Bronchial epithelial cell (primary cell): Measurements from ENCODE around the gene PTPN14. TPM values are rescaled to one million over a fixed set of nuclear protein-coding genes. Genes with fewer than 3 reads are reported as not detected.
"Not testable (repeated sequence)": the region's sequence is repeated elsewhere in the genome, so short reads cannot be mapped to it uniquely, and the experiment has no call there.

Experiments
- DNase-seq: peaks from one replicate; pipeline ENCODE4 v3.0.0-alpha.2; 2010; ENCODE audit warnings: low read depth
- FAIRE-seq: peaks from 2 replicates; lab custom pipeline; 2011; peaks lifted over from hg19 to GRCh38; lab: Jason Lieb, UNC
- H3K27me3 ChIP-seq: 2 replicates; pipeline ENCODE4 v1.5.1; 2011; ENCODE audit warnings: low read length; ENCODE audit not compliant: control insufficient read depth, insufficient read depth
- H3K36me3 ChIP-seq: 2 replicates; pipeline ENCODE4 v1.5.1; 2011; ENCODE audit warnings: low read length; ENCODE audit not compliant: control insufficient read depth, insufficient read depth
- H3K4me3 ChIP-seq: 2 replicates; pipeline ENCODE4 v1.5.1; 2011; ENCODE audit warnings: mild to moderate bottlenecking, low read depth, low read length, control low read depth
- total RNA-seq: library from RNA; depleted of rRNA; stranded (reverse); fragments of >200 nt; gene quantifications from 2 replicates; pipeline ENCODE4 v1.2.1, GENCODE V29; 2014
- TF ChIP-seq, protein P1 (sequence below): IDR thresholded peaks from 2 replicates; pipeline ENCODE4 v1.5.1; 2011; ENCODE audit warnings: mild to moderate bottlenecking, moderate library complexity, low read length, control low read depth, inconsistent platforms; ENCODE audit not compliant: insufficient read depth, severe bottlenecking

Gene PTPN14
- total RNA-seq, 1 donor from 2014 or later, result 28.4 TPM

DNA sequence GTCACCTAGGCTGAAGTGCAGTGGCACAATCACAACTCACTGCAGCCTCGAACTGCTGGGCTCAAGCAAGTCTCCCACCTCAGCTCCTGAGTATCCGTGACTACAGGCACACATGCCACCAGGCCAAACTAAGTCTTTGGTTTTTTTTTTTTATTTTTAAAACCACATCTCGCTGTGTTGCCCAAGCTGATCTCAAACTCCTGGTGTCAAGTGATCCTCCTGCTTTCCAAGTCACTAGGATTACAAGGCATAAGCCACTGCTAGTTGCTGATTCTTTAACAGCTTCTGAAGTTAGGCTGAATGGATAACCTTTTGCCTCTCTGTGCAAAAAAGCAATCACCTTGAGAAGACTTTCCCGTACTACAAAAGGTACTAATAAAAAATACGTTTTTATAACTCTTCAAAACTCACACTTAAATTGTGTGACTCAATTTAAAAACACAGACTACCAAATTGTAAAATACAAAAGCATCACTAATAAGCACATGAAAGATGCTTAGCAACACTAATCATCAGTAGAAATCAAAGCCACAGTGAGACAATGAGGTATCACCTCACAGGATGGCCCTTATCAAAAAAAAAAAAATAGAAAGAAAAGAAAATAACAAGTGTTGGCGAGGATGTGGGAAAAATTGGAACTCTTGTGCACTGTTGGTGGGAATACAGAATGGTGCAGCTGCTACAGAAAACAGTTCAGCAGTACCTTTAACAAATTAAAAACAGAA lies 40.3 kb downstream of the PTPN14 start:
- no peak overlapping the region for H3K4me3 ChIP-seq
- H3K36me3 ChIP-seq, result no peaks in the 10 kb centered on the region
- no peak for FAIRE-seq
- no peaks in the 10 kb centered on the region for H3K27me3 ChIP-seq
- TF ChIP-seq, protein P1, sequence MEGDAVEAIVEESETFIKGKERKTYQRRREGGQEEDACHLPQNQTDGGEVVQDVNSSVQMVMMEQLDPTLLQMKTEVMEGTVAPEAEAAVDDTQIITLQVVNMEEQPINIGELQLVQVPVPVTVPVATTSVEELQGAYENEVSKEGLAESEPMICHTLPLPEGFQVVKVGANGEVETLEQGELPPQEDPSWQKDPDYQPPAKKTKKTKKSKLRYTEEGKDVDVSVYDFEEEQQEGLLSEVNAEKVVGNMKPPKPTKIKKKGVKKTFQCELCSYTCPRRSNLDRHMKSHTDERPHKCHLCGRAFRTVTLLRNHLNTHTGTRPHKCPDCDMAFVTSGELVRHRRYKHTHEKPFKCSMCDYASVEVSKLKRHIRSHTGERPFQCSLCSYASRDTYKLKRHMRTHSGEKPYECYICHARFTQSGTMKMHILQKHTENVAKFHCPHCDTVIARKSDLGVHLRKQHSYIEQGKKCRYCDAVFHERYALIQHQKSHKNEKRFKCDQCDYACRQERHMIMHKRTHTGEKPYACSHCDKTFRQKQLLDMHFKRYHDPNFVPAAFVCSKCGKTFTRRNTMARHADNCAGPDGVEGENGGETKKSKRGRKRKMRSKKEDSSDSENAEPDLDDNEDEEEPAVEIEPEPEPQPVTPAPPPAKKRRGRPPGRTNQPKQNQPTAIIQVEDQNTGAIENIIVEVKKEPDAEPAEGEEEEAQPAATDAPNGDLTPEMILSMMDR, result no peak
- DNase-seq, result no peak

DNA sequence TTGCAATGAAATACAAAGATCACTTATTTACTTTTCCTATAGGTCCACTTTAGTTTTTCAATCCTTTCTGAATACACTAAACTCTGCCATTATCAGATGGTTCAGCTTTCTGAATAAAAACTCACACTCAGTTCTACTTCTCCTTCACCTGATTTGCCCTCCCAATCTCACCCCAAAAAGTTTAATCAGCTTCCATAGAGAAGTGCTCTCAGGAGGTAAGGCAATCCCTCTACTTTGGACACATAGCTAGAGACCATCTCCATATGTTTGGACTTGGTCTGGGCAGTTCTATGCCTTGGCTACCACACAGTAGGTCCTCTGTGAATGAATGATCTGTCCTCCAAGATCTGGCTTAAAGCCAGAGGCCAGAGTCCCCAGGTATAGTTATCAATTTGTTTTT lies 40.9 kb downstream of the PTPN14 start:
- Histone ChIP-seq H3K4me3 (no peak overlapping the region), H3K27me3 (no peaks in the 10 kb centered on the region), H3K36me3 (no peaks in the 10 kb centered on the region)
- TF ChIP-seq, protein P1, result no peak
- DNase-seq, result no peak
- no peak for FAIRE-seq

DNA sequence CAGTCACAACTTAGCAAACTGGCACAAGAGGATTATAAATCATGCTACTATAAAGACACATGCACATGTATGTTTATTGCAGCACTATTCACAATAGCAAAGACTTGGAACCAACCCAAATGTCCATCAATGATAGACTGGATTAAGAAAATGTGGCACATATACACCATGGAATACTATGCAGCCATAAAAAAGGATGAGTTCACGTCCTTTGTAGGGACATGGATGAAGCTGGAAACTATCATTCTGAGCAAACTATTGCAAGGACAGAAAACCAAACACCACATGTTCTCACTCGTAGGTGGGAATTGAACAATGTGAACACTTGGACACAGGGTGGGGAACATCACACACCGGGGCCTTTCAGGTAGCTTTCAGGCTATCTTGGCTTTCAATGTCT lies 41.8 kb downstream of the PTPN14 start:
- not testable (repeated sequence) for FAIRE-seq, H3K27me3 ChIP-seq, H3K4me3 ChIP-seq, DNase-seq, H3K36me3 ChIP-seq

DNA sequence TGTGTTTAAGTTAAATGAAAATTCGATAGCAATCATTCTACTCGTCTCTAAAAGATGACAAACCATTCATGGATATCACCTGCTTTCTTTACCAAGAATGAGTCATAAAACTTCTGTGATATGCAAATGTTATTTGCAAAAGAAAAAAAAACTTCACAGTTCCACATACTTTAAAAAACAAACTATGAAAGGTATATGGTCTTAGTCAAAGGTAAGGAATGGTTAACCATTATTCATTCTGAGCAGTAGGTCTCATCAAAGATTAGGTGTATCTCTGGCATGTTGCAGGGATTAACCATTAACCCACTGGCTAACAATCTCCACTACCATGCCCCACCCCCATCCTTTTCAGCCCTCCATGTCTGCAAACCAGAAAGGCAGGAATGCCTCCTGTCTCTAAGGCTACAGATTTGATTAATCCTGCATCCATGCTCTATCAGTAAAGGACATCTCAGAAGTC lies 44.4 kb downstream of the PTPN14 start:
- Histone ChIP-seq H3K4me3 (no peak overlapping the region), H3K27me3 (no peaks in the 10 kb centered on the region), H3K36me3 (peaks cover 3% of the 10 kb centered on the region)
- DNase-seq, result peak; percentile 93
- TF ChIP-seq, protein P1, result no peak
- FAIRE-seq, result no peak

DNA sequence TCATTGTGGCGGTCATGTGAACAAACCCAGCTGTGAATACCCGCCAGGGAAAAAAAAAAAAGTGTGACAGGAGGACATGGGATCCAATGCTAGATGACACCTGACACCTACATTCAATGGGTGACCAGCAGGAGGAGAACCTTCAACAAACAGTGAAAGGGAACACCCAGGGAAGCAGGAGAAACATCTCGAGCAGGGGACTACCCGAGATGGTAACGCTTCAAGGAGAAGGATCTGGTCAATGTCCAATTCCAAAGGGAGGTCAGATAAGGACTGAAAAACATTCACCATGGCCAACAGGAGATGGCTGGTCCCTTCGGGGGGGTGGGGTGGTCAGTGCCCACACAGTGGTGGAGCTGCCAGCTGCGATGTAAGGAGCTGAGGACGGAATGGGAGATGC lies 46.3 kb downstream of the PTPN14 start:
- H3K27me3 ChIP-seq, result no peaks in the 10 kb centered on the region
- H3K36me3 ChIP-seq, result peaks cover 5% of the 10 kb centered on the region
- no peak overlapping the region for H3K4me3 ChIP-seq
- DNase-seq (no peak), FAIRE-seq (no peak)
- TF ChIP-seq, protein P1, result no peak

DNA sequence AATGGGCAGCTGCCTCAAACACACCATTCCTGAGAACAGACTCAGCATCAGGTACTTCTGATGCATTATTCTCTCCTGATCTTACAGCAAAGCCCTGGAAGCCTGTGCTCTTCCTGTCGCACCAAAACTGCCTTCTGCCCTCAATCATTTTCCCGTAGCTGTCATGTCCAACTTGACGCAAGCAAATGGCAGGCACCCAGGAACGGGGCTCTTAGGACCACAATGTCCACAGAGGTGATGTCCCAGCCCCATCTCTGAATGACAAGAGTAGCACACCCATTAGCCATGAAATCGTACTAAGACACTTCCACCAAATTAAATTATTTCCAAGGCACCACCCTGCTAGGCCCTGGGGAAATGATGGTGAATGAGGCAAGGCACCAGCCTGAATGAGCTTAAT lies 47.1 kb downstream of the PTPN14 start:
- TF ChIP-seq, protein P1, result no peak

More for the DNA sequence above, 47.1 kb downstream of the PTPN14 start:
- DNase-seq (no peak), FAIRE-seq (no peak)
- Histone ChIP-seq H3K36me3 (peaks cover 5% of the 10 kb centered on the region), H3K4me3 (no peak overlapping the region), H3K27me3 (no peaks in the 10 kb centered on the region)
